Neuron (in vitro differentiated cells): ENCODE data around the gene GNG5.
"Not testable (repeated sequence)": the region's sequence is repeated elsewhere in the genome, so short reads cannot be mapped to it uniquely, and the experiment has no call there.

Source experiments
- H2AFZ ChIP-seq: one replicate; pipeline ENCODE4 v1.6.1; 2013; ENCODE audit warnings: low read depth, mild to moderate bottlenecking, inconsistent platforms, low read length, moderate library complexity
- H3K27me3 ChIP-seq: one replicate; pipeline ENCODE4 v1.6.1; 2013; ENCODE audit warnings: low read length; ENCODE audit not compliant: insufficient read depth
- H3K36me3 ChIP-seq: one replicate; pipeline ENCODE4 v1.6.1; 2013; ENCODE audit warnings: low read length; ENCODE audit not compliant: insufficient read depth
- H3K4me1 ChIP-seq: one replicate; pipeline ENCODE4 v1.6.1; 2013; ENCODE audit warnings: low read length; ENCODE audit not compliant: insufficient read depth
- H3K4me3 ChIP-seq: 2 replicates; pipeline ENCODE4 v1.5.1; 2013; ENCODE audit warnings: mild to moderate bottlenecking, low read length, moderate library complexity
- H3K9me3 ChIP-seq: one replicate; pipeline ENCODE4 v1.6.1; 2013; ENCODE audit warnings: low read length

The GNG5 gene

GRCh38 chr1:84506002-84506728 lies at the start of gene GNG5, which contains the start of gene SPATA1:
GNG5 (minus strand) TSS chr1:84506581; CDS start chr1:84506091, 490 bp downstream.
SPATA1 (plus strand) TSS chr1:84506386; CDS start chr1:84516360, 9,974 bp downstream.
- Histone ChIP-seq H3K4me1 (peaks cover 32% of the 10 kb centered on the region), H3K27me3 (no peaks in the 10 kb centered on the region), H2AFZ (peak within 1 kb of the TSS; percentile 65), H3K9me3 (no peaks in the 10 kb centered on the region), H3K4me3 (peak within 1 kb of the TSS; percentile 64), H3K36me3 (peaks cover 4% of the 10 kb centered on the region)

- no peak overlapping the region for H2AFZ ChIP-seq
- H3K27me3 ChIP-seq, result no peaks in the 10 kb centered on the region
- no peaks in the 10 kb centered on the region for H3K36me3 ChIP-seq
- H3K4me3 ChIP-seq, result no peak overlapping the region
- H3K9me3 ChIP-seq, result no peaks in the 10 kb centered on the region
- H3K4me1 ChIP-seq, result no peaks in the 10 kb centered on the region
These were observed 44.4 kb upstream of the GNG5 start for GRCh38 chr1:84550826-84551225.

- no peaks in the 10 kb centered on the region for H3K9me3 ChIP-seq
- H2AFZ ChIP-seq, result no peak overlapping the region
- no peak overlapping the region for H3K4me3 ChIP-seq
- no peaks in the 10 kb centered on the region for H3K4me1 ChIP-seq
- no peaks in the 10 kb centered on the region for H3K27me3 ChIP-seq
- H3K36me3 ChIP-seq, result no peaks in the 10 kb centered on the region
These were observed 35.3 kb upstream of the GNG5 start for GRCh38 chr1:84541679-84542078.

GRCh38 chr1:84540759-84541158 lies 34.4 kb upstream of the GNG5 start:
- Histone ChIP-seq H3K36me3 (no peaks in the 10 kb centered on the region), H2AFZ (no peak overlapping the region), H3K4me3 (no peak overlapping the region), H3K9me3 (no peaks in the 10 kb centered on the region), H3K27me3 (no peaks in the 10 kb centered on the region), H3K4me1 (no peaks in the 10 kb centered on the region)

GRCh38 chr1:84539972-84540371 lies 33.6 kb upstream of the GNG5 start:
- Histone ChIP-seq H2AFZ (no peak overlapping the region), H3K27me3 (no peaks in the 10 kb centered on the region), H3K9me3 (no peaks in the 10 kb centered on the region), H3K36me3 (no peaks in the 10 kb centered on the region), H3K4me1 (no peaks in the 10 kb centered on the region), H3K4me3 (no peak overlapping the region)

GRCh38 chr1:84538599-84538998 lies 32.2 kb upstream of the GNG5 start:
- no peaks in the 10 kb centered on the region for H3K4me1 ChIP-seq

GRCh38 chr1:84525779-84526178 lies 19.4 kb upstream of the GNG5 start:
- no peak overlapping the region for H2AFZ ChIP-seq
- no peaks in the 10 kb centered on the region for H3K27me3 ChIP-seq
- H3K36me3 ChIP-seq, result no peaks in the 10 kb centered on the region
- H3K4me1 ChIP-seq, result no peaks in the 10 kb centered on the region
- H3K4me3 ChIP-seq, result no peak overlapping the region
- peaks cover 2% of the 10 kb centered on the region for H3K9me3 ChIP-seq

More at GRCh38 chr1:84538599-84538998, 32.2 kb upstream of the GNG5 start:
- no peaks in the 10 kb centered on the region for H3K9me3 ChIP-seq
- no peaks in the 10 kb centered on the region for H3K27me3 ChIP-seq
- no peaks in the 10 kb centered on the region for H3K36me3 ChIP-seq
- no peak overlapping the region for H3K4me3 ChIP-seq
- no peak overlapping the region for H2AFZ ChIP-seq

- H3K27me3 ChIP-seq, result no peaks in the 10 kb centered on the region
- H3K9me3 ChIP-seq, result peaks cover 2% of the 10 kb centered on the region
- no peaks in the 10 kb centered on the region for H3K4me1 ChIP-seq
- H2AFZ ChIP-seq, result no peak overlapping the region
- no peaks in the 10 kb centered on the region for H3K36me3 ChIP-seq
- no peak overlapping the region for H3K4me3 ChIP-seq
These were observed 18.2 kb upstream of the GNG5 start for GRCh38 chr1:84524590-84524989.

- no peak overlapping the region for H2AFZ ChIP-seq
These were observed 4.3 kb upstream of the GNG5 start for GRCh38 chr1:84510668-84511067.

GRCh38 chr1:84510165-84510564 lies 3.8 kb upstream of the GNG5 start:
- Histone ChIP-seq H3K27me3 (no peaks in the 10 kb centered on the region), H2AFZ (no peak overlapping the region), H3K4me3 (no peak overlapping the region), H3K9me3 (no peaks in the 10 kb centered on the region), H3K4me1 (peaks cover 6% of the 10 kb centered on the region), H3K36me3 (no peaks in the 10 kb centered on the region)

More at GRCh38 chr1:84510668-84511067, 4.3 kb upstream of the GNG5 start:
- H3K27me3 ChIP-seq, result no peaks in the 10 kb centered on the region
- H3K36me3 ChIP-seq, result no peaks in the 10 kb centered on the region
- no peaks in the 10 kb centered on the region for H3K9me3 ChIP-seq
- H3K4me1 ChIP-seq, result peaks cover 6% of the 10 kb centered on the region
- H3K4me3 ChIP-seq, result no peak overlapping the region

GRCh38 chr1:84509029-84509428 lies 2.6 kb upstream of the GNG5 start:
- H3K9me3 ChIP-seq, result no peaks in the 10 kb centered on the region
- no peak overlapping the region for H3K4me3 ChIP-seq

GRCh38 chr1:84508510-84508909 lies 2.1 kb upstream of the GNG5 start:
- Histone ChIP-seq H3K27me3 (no peaks in the 10 kb centered on the region), H2AFZ (no peak overlapping the region), H3K36me3 (no peaks in the 10 kb centered on the region), H3K4me1 (peaks cover 22% of the 10 kb centered on the region), H3K4me3 (no peak overlapping the region), H3K9me3 (no peaks in the 10 kb centered on the region)

More at GRCh38 chr1:84509029-84509428, 2.6 kb upstream of the GNG5 start:
- no peaks in the 10 kb centered on the region for H3K36me3 ChIP-seq
- H2AFZ ChIP-seq, result no peak overlapping the region
- H3K4me1 ChIP-seq, result peaks cover 16% of the 10 kb centered on the region
- no peaks in the 10 kb centered on the region for H3K27me3 ChIP-seq

GRCh38 chr1:84507887-84508286 lies 1.5 kb upstream of the GNG5 start:
- H3K36me3 ChIP-seq, H3K4me3 ChIP-seq, H3K27me3 ChIP-seq: not testable (repeated sequence)

More at GRCh38 chr1:84507887-84508286, 1.5 kb upstream of the GNG5 start:
- H3K9me3 ChIP-seq, H2AFZ ChIP-seq: not testable (repeated sequence)
- H3K4me1 ChIP-seq, result peaks cover 28% of the 10 kb centered on the region
